Thoracic aorta (tissue), 2 donors: Measurements from ENCODE around the gene CACNG4. TPM values are rescaled to one million over a fixed set of nuclear protein-coding genes. Genes with fewer than 3 reads are reported as not detected.

ENCODE experiments used
- ATAC-seq: fragments of 150-250 bp; one replicate; pipeline ENCODE4 v1.8.0; 2017; ENCODE audit warnings: low read depth; ENCODE audit not compliant: insufficient number of reproducible peaks, low FRiP score
- DNase-seq: peaks from one replicate; pipeline ENCODE4 v3.0.0-alpha.2; 2020; ENCODE audit warnings: low spot score
- H3K27ac ChIP-seq, 2 donors: fragments of 200-600 bp; sonication (generic); 1 replicate in 1 of 2; 2 replicates in 1 of 2; pipeline ENCODE4 v1.5.1; 2016; ENCODE audit warnings: mild to moderate bottlenecking in 2 of 2, moderate library complexity in 2 of 2
- H3K27me3 ChIP-seq: fragments of 200-600 bp; sonication (generic); replicated peaks from 2 replicates; pipeline ENCODE4 v1.6.0; 2016; ENCODE audit warnings: mild to moderate bottlenecking; ENCODE audit not compliant: insufficient read depth
- H3K36me3 ChIP-seq: fragments of 200-600 bp; sonication (generic); one replicate; pipeline ENCODE4 v1.5.1; 2016
- H3K4me1 ChIP-seq, 2 donors: fragments of 200-600 bp; sonication (generic); 1 replicate in 1 of 2; 2 replicates in 1 of 2; pipeline versions ENCODE4 v1.5.1 to v1.6.0; 2016; ENCODE audit warnings: low read depth in 2 of 2, mild to moderate bottlenecking in 1 of 2; ENCODE audit not compliant: control insufficient read depth in 1 of 2
- H3K4me3 ChIP-seq: fragments of 200-600 bp; sonication (generic); 2 replicates; pipeline ENCODE4 v1.5.1; 2016; ENCODE audit warnings: mild to moderate bottlenecking
- H3K9me3 ChIP-seq: fragments of 200-600 bp; sonication (generic); 2 replicates; pipeline ENCODE4 v1.5.1; 2016
- total RNA-seq, 2 donors: library from RNA; depleted of rRNA; stranded (reverse); fragments of >200 nt; gene quantifications; one replicate each; pipeline versions ENCODE4 v1.1.0 to v1.2.3, GENCODE V29; 2016
- TF ChIP-seq, protein P1 (sequence below): fragments of 200-600 bp; sonication (generic); IDR thresholded peaks from one replicate; pipeline ENCODE4 v1.5.1; 2019; ENCODE audit warnings: antibody characterized with exemption

CACNG4 gene
- total RNA-seq, 2 donors from 2014 or later, result not detected

DNA sequence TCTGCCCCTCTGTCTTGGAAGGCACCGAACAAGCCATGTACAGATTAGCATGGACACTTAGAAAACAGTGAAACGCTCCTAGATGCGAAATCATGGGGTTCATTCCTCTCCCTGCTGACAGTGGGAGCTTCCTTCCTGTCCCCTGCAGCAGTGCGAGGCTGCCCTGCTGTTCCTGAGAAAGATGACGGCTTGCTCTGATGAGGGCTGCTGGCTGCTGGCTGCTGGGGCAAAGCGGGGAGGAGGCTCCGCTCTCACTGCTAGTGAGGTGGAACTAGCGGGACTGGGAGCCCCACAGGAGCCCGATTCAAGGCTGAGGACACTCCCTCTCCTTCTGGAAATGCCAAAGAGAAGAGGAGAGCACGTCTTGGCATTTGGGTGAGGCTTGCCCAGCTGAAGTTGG, 25.9 kb upstream of the CACNG4 start:
- Histone ChIP-seq H3K27me3 (no peaks in the 10 kb centered on the region), H3K4me3 (no peak overlapping the region)
- no peak for DNase-seq

DNA sequence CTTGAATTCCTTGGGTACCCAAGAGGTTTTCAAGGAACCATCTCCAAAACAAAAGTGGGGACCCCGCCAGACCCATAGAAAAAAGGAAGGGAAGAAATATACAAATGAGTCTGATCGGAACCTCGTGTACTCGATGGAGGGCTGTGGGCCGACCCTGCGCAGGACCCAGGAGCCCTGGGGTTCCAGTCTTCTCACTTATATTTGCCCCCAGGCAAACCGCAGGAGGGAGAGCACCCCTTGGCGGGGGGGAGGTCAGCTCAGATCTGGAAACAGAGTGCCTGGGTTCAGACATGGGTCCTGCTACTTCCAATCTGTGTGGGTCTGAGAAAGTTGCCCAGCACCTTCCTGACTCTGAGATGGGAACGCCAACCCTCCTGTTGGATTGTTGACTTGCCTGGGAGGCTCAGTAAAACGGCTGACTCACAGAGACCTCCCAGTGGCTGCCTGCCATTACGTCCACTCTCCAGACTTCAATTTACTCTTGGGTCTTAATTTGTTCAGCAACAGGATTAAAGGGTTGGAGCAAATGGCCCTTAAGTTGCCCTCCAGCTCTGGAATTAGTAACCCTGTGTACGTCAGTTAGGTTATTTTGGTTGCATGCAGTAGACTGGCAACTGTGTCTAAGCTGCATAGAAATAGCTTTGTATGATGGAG, 24.9 kb upstream of the CACNG4 start:
- H3K4me1 ChIP-seq, result no peaks in the 10 kb centered on the region
- ATAC-seq, result no peak
- no peaks in the 10 kb centered on the region for H3K9me3 ChIP-seq
- no peak overlapping the region for H3K27ac ChIP-seq
- DNase-seq, result no peak
- no peaks in the 10 kb centered on the region for H3K36me3 ChIP-seq
- TF ChIP-seq, protein P1, sequence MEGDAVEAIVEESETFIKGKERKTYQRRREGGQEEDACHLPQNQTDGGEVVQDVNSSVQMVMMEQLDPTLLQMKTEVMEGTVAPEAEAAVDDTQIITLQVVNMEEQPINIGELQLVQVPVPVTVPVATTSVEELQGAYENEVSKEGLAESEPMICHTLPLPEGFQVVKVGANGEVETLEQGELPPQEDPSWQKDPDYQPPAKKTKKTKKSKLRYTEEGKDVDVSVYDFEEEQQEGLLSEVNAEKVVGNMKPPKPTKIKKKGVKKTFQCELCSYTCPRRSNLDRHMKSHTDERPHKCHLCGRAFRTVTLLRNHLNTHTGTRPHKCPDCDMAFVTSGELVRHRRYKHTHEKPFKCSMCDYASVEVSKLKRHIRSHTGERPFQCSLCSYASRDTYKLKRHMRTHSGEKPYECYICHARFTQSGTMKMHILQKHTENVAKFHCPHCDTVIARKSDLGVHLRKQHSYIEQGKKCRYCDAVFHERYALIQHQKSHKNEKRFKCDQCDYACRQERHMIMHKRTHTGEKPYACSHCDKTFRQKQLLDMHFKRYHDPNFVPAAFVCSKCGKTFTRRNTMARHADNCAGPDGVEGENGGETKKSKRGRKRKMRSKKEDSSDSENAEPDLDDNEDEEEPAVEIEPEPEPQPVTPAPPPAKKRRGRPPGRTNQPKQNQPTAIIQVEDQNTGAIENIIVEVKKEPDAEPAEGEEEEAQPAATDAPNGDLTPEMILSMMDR, result no peak
- no peak overlapping the region for H3K4me3 ChIP-seq
- no peaks in the 10 kb centered on the region for H3K27me3 ChIP-seq

More for the DNA sequence above, 25.9 kb upstream of the CACNG4 start:
- H3K9me3 ChIP-seq, result no peaks in the 10 kb centered on the region
- TF ChIP-seq, protein P1, result no peak
- H3K4me1 ChIP-seq, result no peaks in the 10 kb centered on the region
- no peak overlapping the region for H3K27ac ChIP-seq
- no peaks in the 10 kb centered on the region for H3K36me3 ChIP-seq
- ATAC-seq, result no peak

DNA sequence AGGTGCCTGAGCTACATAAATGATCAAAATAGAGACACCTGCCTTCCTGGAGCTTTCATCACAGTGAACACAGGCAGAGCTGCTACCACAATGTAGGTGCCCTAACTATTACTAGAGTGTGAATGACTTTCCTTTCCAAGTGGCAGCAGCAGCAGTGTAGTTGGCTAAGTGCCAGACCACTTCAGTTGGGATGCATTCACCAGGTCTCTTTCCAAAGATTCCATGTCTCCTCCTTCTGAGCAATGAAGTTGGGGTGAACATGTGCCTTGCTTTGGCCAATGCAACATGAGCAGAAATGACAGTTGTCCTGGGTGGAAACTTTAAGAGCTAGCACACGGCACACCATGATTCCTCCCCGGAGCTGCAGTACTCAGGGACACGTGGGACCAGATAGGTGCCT, 23.3 kb upstream of the CACNG4 start:
- Histone ChIP-seq H3K9me3 (no peaks in the 10 kb centered on the region), H3K4me1 (no peaks in the 10 kb centered on the region), H3K27ac (no peak overlapping the region), H3K27me3 (no peaks in the 10 kb centered on the region), H3K4me3 (no peak overlapping the region), H3K36me3 (no peaks in the 10 kb centered on the region)
- ATAC-seq (no peak), DNase-seq (no peak)
- TF ChIP-seq, protein P1, result no peak

DNA sequence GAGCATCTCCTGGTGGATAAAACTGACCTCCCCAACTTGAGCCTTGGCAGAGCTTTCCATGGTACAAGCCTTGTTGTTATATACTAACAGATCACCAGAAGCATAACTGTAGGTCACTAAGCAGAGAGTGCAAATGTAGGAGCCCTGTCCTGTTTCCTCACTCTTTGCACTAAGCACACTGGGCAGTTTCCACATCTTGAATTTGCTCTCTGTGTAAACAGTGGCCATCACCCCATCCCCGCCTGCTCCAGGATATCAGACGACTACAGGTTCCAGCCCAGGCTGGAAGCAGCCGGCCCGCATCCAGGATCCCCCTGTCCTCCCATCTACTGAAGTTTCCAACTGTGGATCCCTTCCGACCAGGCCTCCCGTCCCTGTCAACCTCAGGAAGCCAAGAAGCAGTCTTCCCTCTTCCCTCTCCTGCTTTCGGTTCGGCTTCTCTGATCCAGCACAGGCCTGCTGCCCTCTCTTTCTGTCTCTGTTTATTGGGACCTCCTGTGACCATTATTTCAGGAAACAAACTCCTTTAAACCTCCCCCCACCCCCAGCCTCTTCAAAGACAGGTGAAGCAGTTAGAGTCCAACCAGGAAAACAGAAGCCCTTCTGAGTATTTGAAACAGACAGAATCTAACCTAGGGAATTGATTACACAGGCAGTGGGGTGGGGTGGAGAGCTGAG, 22.6 kb upstream of the CACNG4 start:
- H3K4me3 ChIP-seq, result no peak overlapping the region
- no peaks in the 10 kb centered on the region for H3K9me3 ChIP-seq
- no peaks in the 10 kb centered on the region for H3K27me3 ChIP-seq
- no peaks in the 10 kb centered on the region for H3K36me3 ChIP-seq
- ATAC-seq (no peak), DNase-seq (no peak)
- no peaks in the 10 kb centered on the region for H3K4me1 ChIP-seq
- no peak overlapping the region for H3K27ac ChIP-seq
- TF ChIP-seq, protein P1, result no peak

DNA sequence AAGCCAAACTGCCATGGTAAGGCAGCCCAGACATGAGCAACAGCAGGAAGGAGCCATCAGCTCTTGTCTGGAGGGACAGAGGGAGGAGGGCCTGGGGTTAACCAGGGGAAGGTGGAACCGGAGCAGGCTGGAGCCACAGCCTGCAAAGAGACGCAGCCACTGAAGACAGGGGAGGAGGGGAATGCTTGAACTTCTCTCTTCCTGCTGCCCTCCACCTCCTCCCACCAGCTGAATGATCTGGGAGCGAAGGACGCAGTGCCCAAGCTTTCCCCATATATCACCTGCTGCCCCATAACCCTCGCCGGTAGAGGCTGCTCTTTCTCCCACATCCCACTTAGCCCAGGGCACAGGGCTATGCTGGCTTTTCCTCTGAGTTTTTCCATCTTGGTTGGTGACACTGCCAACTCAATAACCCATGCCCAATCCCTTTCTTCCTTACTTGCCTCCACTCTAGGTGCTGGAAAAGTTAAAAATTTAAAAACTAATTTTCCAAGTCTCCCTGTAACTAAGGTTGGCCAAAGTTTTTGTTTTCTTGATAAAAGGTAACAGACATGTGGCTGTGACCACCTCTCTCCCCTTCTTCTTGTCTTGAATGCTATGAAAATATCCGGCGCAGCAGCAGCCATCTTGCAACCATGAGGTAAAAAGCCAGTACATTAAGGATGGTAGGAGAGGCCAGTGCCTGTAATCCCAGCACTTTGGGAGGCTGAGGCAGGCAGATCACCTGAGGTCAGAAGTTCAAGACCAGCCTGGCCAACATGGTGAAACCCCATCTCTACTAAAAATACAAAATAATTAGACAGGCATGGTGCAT, 21.8 kb upstream of the CACNG4 start:
- no peak for ATAC-seq
- Histone ChIP-seq H3K4me3 (no peak overlapping the region), H3K9me3 (no peaks in the 10 kb centered on the region), H3K36me3 (no peaks in the 10 kb centered on the region), H3K27ac (no peak overlapping the region), H3K4me1 (no peaks in the 10 kb centered on the region), H3K27me3 (no peaks in the 10 kb centered on the region)
- DNase-seq, result no peak
- TF ChIP-seq, protein P1, result no peak
